Keratinocyte (primary cell): ENCODE measurements around the gene MTA2. TPM values are rescaled to one million over a fixed set of nuclear protein-coding genes. Genes with fewer than 3 reads are reported as not detected.

ENCODE experiments used
- DNase-seq: peaks from one replicate; pipeline ENCODE4 v3.0.0-alpha.2; 2011; ENCODE audit warnings: low read depth, missing footprints, low spot score
- FAIRE-seq: peaks from 2 replicates; lab custom pipeline; 2011; peaks lifted over from hg19 to GRCh38; lab: Jason Lieb, UNC
- H2AFZ ChIP-seq: 2 replicates; pipeline ENCODE4 v1.6.0; 2012; ENCODE audit warnings: low read length, control low read depth, inconsistent platforms; ENCODE audit not compliant: control insufficient read depth
- H3K27ac ChIP-seq: 2 replicates; pipeline ENCODE4 v1.5.1; 2011; ENCODE audit warnings: low read length; ENCODE audit not compliant: control insufficient read depth, insufficient read depth
- H3K27me3 ChIP-seq: 3 replicates; pipeline ENCODE4 v1.6.0; 2011; ENCODE audit warnings: low read length; ENCODE audit not compliant: control insufficient read depth, insufficient read depth; ENCODE audit errors: extremely low read depth
- H3K36me3 ChIP-seq, 2 experiments: 2 replicates in 1 of 2; 3 replicates in 1 of 2; pipeline ENCODE4 v1.5.1; 2011; ENCODE audit warnings: low read length in 2 of 2, mild to moderate bottlenecking in 1 of 2; ENCODE audit not compliant: control insufficient read depth in 2 of 2, insufficient read depth in 2 of 2; ENCODE audit errors: extremely low read depth in 1 of 2
- H3K4me1 ChIP-seq: 3 replicates; pipeline ENCODE4 v1.5.1; 2011; ENCODE audit warnings: low read length; ENCODE audit not compliant: control insufficient read depth, insufficient read depth; ENCODE audit errors: extremely low read depth
- H3K4me2 ChIP-seq: 3 replicates; pipeline ENCODE4 v1.6.0; 2011; ENCODE audit warnings: low read depth, low read length; ENCODE audit not compliant: control insufficient read depth, insufficient read depth; ENCODE audit errors: extremely low read depth
- H3K4me3 ChIP-seq, 3 experiments: fragments of 200-600 bp in 1 of 3; sonication (generic) in 1 of 3; 2 replicates in 2 of 3; 3 replicates in 1 of 3; pipeline ENCODE4 v1.5.1; 2011 to 2016; ENCODE audit warnings: low read length in 3 of 3, mild to moderate bottlenecking in 3 of 3, control low read depth in 2 of 3, inconsistent platforms in 1 of 3, low read depth in 1 of 3, mixed read lengths in 1 of 3, mixed run types in 1 of 3, moderate library complexity in 1 of 3; ENCODE audit not compliant: control insufficient read depth in 2 of 3, insufficient read depth in 2 of 3; ENCODE audit errors: extremely low read depth in 1 of 3
- H3K79me2 ChIP-seq: 2 replicates; pipeline ENCODE4 v1.6.0; 2012; ENCODE audit warnings: low read length; ENCODE audit not compliant: control insufficient read depth, insufficient read depth
- H3K9ac ChIP-seq: 3 replicates; pipeline ENCODE4 v1.6.0; 2011; ENCODE audit warnings: low read length; ENCODE audit not compliant: control insufficient read depth, insufficient read depth; ENCODE audit errors: extremely low read depth
- H3K9me1 ChIP-seq: 3 replicates; pipeline ENCODE4 v1.6.0; 2011; ENCODE audit warnings: low read length; ENCODE audit not compliant: control insufficient read depth, insufficient read depth; ENCODE audit errors: extremely low read depth
- H3K9me3 ChIP-seq: 2 replicates; pipeline ENCODE4 v1.5.1; 2012; ENCODE audit warnings: low read depth, low read length; ENCODE audit not compliant: control insufficient read depth
- H4K20me1 ChIP-seq: 3 replicates; pipeline ENCODE4 v1.6.0; 2011; ENCODE audit warnings: low read length; ENCODE audit not compliant: control insufficient read depth, insufficient read depth; ENCODE audit errors: extremely low read depth
- CTCF ChIP-seq, 3 experiments: IDR thresholded peaks in 1 of 3; conservative IDR thresholded peaks in 1 of 3; optimal IDR thresholded peaks in 1 of 3; 2 replicates in 2 of 3; 3 replicates in 1 of 3; pipeline versions ENCODE3 to v1.5.1; 2011; ENCODE audit warnings: low read length in 3 of 3, mild to moderate bottlenecking in 3 of 3, moderate library complexity in 2 of 3, control low read depth in 1 of 3, inconsistent platforms in 1 of 3; ENCODE audit not compliant: insufficient read depth in 2 of 3; ENCODE audit errors: extremely low read depth in 1 of 3
- EZH2 ChIP-seq: IDR thresholded peaks from one replicate; pipeline ENCODE4 v1.6.1; 2012; ENCODE audit warnings: inconsistent platforms, mild to moderate bottlenecking, low read length, moderate library complexity
- dilution Hi-C: fragments of 300-500 bp; cut with MboI; formaldehyde crosslinking; loops from one replicate; pipeline ENCODE4 v1.7.0; 2020; ENCODE audit warnings: low sequenced_read_pairs; ENCODE audit not compliant: extremely low pct_ligation_motif_present
- polyA plus RNA-seq, 5 experiments: library from polyadenylated mRNA; depleted of rRNA in 3 of 5; stranded (reverse) in 3 of 5; stranded (forward) in 1 of 5; unstranded in 1 of 5; fragments of >200 nt; gene quantifications; 1 replicate in 1 of 5; 2 replicates in 3 of 5; 3 replicates in 1 of 5; pipeline versions ENCODE4 v1.2.1 to v1.2.3, GENCODE V29; 2011 to 2012; ENCODE audit warnings: missing spikeins in 2 of 5, low read depth in 1 of 5, low replicate concordance in 1 of 5

Gene MTA2
- polyA plus RNA-seq, 1 donor (not counting 4 experiments of a cell fraction or from before 2014, with no cell fraction given): 39.7 TPM

- dilution Hi-C loops: no loop called here
- FAIRE-seq (no peak), DNase-seq (no peak)
- no peak overlapping the region for H3K27ac ChIP-seq
- no peak overlapping the region for H3K9ac ChIP-seq
- TF ChIP-seq EZH2: no peak
- no peak for TF ChIP-seq CTCF (optimal IDR thresholded peaks at IDR 0.05 in 1 of 3, IDR thresholded peaks at IDR 0.05 in 1 of 3, conservative IDR thresholded peaks at IDR 0.05 in 1 of 3; ENCODE audit: extremely low read depth in 1 of 3, insufficient read depth in 2 of 3, low read length in 3 of 3)
- H4K20me1 ChIP-seq: no peaks in the 10 kb centered on the region
- peaks cover 13 to 14% of the 10 kb centered on the region in 2 experiments for H3K36me3 ChIP-seq
- H3K4me3 ChIP-seq: no peak overlapping the region
- H3K9me1 ChIP-seq: no peaks in the 10 kb centered on the region
- no peaks in the 10 kb centered on the region for H3K9me3 ChIP-seq
- H3K27me3 ChIP-seq: no peaks in the 10 kb centered on the region
- H3K79me2 ChIP-seq: peaks cover 6% of the 10 kb centered on the region
- peaks cover 3% of the 10 kb centered on the region for H3K4me1 ChIP-seq
- no peak overlapping the region for H2AFZ ChIP-seq
- no peak overlapping the region for H3K4me2 ChIP-seq
These were observed 4.2 kb upstream of the MTA2 start for GRCh38 chr11:62605902-62606301.

- no peak for TF ChIP-seq EZH2
- TF ChIP-seq CTCF (optimal IDR thresholded peaks at IDR 0.05 in 1 of 3, IDR thresholded peaks at IDR 0.05 in 1 of 3, conservative IDR thresholded peaks at IDR 0.05 in 1 of 3; ENCODE audit: extremely low read depth in 1 of 3, insufficient read depth in 2 of 3, low read length in 3 of 3): no peak
- FAIRE-seq: no peak
- DNase-seq: no peak
- H3K9ac ChIP-seq: no peak overlapping the region
- no peak overlapping the region for H3K4me2 ChIP-seq
- no peaks in the 10 kb centered on the region for H3K27me3 ChIP-seq
- no peak overlapping the region for H3K27ac ChIP-seq
- H3K4me1 ChIP-seq: peaks cover 3% of the 10 kb centered on the region
- H3K79me2 ChIP-seq: peaks cover 10% of the 10 kb centered on the region
- no peaks in the 10 kb centered on the region for H3K9me1 ChIP-seq
- H3K4me3 ChIP-seq: no peak overlapping the region
- dilution Hi-C loops: no loop called here
- peaks cover 13 to 14% of the 10 kb centered on the region in 2 experiments for H3K36me3 ChIP-seq
- no peaks in the 10 kb centered on the region for H4K20me1 ChIP-seq
- H2AFZ ChIP-seq: no peak overlapping the region
- no peaks in the 10 kb centered on the region for H3K9me3 ChIP-seq
These were observed 3.8 kb upstream of the MTA2 start for GRCh38 chr11:62605467-62605866.
